HuH-7 (cell line): ENCODE data around the gene GPBP1L1.
"Not testable (repeated sequence)": the region's sequence is repeated elsewhere in the genome, so short reads cannot be mapped to it uniquely, and the experiment has no call there.

Experiments
- DNase-seq: peaks from one replicate; pipeline ENCODE4 v3.0.0; 2011; ENCODE audit warnings: low spot score

GPBP1L1 gene

DNA sequence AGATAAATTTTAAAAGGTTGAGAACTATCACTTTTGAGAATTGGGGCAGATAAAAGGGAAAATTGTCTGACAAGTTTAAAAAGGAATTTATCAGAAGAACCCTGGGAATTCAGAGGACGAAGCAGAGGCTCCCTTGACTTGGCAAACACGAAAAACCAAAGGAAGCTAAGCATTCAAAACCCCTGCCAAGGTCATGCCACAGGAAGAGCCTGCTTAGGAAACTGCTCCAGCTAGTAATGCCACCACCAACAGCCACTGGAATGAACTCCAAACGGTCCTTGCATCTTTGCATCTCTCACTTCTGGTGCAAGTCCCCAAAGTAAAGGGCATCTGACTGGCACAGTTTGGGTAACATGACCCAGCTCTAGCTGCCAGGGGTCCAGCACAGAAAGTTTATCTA lies 7.2 kb downstream of the GPBP1L1 start:
- no peak for DNase-seq

- no peak for DNase-seq
Measured at GRCh38 chr1:45678489-45678888, 7.8 kb downstream of the GPBP1L1 start.

DNA sequence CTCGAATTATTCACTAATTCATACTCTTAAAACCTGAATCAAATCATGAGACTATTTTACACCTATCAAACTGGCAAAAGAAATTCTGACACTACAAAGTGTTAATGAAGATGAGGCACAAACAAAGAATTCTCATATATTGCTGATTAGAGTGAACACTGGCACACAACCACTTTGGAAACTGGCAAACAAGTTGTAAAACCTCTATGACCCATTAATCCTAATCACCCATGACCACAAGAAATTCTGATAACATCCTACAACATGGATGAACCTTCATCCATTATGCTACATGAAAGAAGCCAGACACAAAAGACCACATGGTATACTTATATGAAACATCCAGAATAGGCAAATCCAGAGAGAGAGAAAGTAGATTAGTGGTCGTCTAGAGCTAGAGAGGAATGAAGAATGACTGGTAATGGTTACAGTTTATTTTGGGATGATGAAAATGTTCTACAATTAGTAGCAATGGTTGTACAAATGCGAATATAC lies 8.5 kb downstream of the GPBP1L1 start:
- no peak for DNase-seq

DNA sequence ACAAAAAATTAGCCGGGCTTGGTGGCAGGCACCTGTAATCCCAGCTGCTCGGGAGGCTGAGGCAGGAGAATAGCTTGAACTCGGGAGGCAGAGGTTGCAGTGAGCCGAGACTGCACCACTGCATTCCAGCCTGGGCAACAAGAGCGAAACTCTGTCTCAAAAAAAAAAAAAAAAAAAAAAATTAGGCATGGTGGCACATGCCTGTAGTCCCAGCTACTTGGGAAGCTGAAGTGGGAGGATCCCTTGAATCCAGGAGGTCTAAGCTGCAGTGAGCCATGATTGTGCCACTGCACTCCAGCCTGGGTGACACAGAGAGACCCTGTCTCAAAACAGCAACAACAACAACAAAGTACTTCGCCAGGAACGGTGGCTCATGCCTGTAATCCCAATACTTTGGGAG lies 9.8 kb downstream of the GPBP1L1 start:
- DNase-seq, result not testable (repeated sequence)

GRCh38 chr1:45674478-45674877 lies 11.9 kb downstream of the GPBP1L1 start:
- no peak for DNase-seq

DNA sequence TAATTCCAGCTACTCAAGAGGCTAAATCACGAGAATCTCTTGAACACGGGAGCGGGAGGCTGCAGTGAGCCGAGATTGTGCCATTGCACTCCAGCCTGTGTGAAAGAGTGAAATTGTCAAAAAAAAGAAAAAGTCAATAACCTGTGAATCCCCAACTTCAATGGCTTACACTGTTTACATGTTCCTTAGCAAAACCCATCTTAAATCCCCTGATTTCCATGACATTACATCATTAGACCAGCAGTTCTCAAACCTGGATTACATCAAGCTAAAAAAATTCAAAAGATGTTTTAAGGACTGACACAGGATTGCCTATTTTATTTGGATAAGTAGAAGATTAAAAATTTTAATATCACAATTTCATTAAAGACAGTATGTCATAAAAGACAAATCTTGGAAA lies 12.4 kb downstream of the GPBP1L1 start:
- DNase-seq, result no peak

- DNase-seq, result no peak
Measured at GRCh38 chr1:45669859-45670655, 16.3 kb downstream of the GPBP1L1 start.

- no peak for DNase-seq
Measured at GRCh38 chr1:45669379-45669778, 17.0 kb downstream of the GPBP1L1 start.

GRCh38 chr1:45668526-45668925 lies 17.8 kb downstream of the GPBP1L1 start:
- no peak for DNase-seq

- DNase-seq, result no peak
Measured at GRCh38 chr1:45667321-45668111, 18.8 kb downstream of the GPBP1L1 start.

- no peak for DNase-seq
Measured at GRCh38 chr1:45666836-45667235, 19.5 kb downstream of the GPBP1L1 start.

DNA sequence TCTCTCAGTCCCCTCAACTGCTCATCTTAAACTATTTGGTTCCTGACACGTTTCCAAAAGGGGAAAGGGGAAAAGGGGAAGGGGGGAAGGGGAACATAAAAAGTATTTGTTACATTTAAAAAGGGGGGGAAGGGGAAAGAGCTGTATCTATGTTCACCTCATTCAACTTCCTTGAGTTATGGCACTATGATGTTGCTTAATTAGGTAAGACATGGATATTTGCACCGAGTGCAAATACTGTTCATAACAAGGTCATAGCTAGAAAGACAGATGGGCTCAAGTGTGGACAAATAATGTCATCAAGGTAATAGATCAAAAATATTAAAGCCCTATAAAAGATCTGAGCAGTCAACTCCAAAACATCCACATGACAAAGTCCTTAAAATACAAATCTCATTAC lies 26.0 kb downstream of the GPBP1L1 start:
- DNase-seq, result no peak

- DNase-seq, result no peak
Measured at GRCh38 chr1:45659222-45659621, 27.1 kb downstream of the GPBP1L1 start.

GRCh38 chr1:45658171-45658570 lies 28.2 kb downstream of the GPBP1L1 start:
- peak; percentile 68 for DNase-seq

DNA sequence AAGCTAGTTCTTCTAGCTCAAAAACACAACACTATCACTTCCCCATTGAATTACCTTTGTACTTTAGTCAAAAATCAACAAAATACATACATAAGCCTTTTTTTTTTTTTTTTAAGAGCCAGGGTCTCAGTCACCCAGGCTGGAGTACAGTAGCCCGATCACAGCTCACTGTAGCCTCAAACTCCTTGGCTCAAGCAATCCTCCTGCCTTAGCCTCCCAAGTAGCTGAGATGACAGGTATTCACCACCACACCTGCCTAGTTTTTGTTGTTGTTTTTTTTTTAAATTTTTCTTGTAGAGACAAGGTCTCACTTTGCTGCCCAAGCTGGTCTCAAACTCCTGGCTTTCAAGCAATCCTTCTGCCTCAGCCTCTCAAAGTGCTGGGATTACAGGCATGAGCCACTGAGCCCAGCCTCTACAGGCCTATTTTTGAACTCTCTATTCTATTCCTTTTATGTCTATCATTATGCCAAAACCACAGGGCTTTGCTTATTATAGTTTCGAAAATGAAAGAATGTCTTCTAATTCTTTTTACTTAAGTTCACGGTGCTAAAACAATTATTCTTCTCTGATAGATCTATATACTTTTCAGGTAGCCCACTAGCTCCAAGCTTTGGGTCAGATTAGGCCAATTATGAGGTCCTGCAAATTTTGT lies 29.6 kb downstream of the GPBP1L1 start:
- DNase-seq, result no peak

- no peak for DNase-seq
Measured at GRCh38 chr1:45654540-45655280, 31.6 kb downstream of the GPBP1L1 start.

DNA sequence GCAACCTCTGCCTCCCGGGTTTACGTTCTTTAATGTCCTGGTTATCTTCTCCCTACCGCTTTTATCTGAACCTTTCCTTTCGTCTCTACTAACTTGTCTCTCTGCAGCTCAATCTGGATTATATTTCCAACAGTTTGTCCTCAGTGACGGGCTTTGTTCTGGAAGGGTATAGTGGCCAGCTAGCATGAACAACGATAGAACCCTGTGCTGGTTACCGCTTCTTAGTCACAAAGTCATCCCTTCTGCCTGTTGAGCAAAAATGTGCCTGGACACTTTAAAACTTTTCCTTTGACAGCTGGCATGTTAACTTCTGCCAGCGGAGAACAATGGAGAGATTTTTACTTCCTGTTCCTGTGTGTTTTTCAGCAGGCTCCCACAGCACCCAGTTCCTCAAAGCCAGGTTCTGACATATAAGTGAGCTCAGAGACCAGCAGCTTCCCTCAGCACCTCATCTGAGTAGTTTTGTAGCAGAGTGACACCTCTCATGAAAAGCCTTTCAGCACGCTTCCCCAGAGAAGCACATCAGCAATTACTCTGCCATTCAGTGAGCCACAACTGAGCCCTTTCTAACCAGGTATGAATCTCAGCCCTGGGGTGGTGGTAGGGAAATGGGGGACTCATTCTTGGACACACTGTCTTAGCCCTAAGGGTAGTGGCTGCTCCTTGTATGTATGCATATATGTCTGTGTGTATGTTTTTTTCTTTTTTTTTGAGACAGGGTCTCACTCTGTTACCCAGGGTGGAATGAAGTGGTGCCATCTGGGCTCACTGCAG lies 38.9 kb downstream of the GPBP1L1 start:
- no peak for DNase-seq

DNA sequence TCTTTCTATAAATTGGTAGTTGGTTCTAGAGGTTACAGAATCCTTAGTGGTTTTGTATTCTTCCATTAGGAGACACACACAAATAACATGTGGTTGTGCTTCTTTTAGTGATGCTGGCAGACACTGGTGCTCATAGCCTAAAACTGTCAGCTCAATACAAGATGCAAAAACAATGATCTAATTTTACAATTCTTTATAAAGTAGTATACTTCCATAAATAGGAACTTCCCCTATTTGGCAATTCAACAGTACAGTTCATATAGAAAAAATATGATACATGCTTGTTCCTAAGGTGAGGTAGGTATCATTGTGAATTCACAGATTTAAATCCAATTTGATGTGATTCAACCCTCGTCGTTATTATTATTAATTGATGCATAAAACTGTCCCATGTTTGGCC lies 41.7 kb downstream of the GPBP1L1 start:
- DNase-seq, result no peak

DNA sequence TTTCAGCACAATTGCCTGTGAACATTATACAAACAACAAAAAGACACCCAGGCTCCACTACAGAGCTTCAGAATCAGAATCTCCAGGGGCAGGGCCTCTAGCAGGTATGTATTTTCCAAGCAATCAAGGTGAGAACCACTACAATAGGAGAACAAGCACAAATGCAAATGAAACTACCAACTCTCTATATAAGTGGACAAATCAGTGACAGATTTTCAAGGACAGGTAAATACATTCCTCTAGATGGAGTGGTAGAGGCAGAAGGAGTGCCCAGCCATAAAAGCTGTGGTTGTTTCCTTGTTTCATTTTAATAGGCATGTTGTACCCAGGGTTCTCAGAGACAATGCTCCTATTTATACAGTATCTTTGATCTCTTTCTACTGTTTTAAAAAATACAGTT lies 42.4 kb downstream of the GPBP1L1 start:
- peak; percentile 53 for DNase-seq

GRCh38 chr1:45643321-45643720 lies 43.0 kb downstream of the GPBP1L1 start:
- no peak for DNase-seq

GRCh38 chr1:45640293-45640692 lies 46.0 kb downstream of the GPBP1L1 start:
- no peak for DNase-seq
